ACHN (cell line): ENCODE results near the gene SLC23A1.

ENCODE experiments used
- DNase-seq: peaks from one replicate; pipeline ENCODE4 v3.0.0-alpha.2; 2015
- in situ Hi-C: cut with HindIII; loops from 2 replicates; pipeline ENCODE4 v1.10.0; 2017; ENCODE audit warnings: low sequenced_read_pairs, low pct_ligation_motif_present, low pct_unique_long_range_greater_than_20kb

SLC23A1 gene

GRCh38 chr5:139343476-139343875, 39.6 kb downstream of the SLC23A1 start:
- in situ Hi-C loops: no loop called here

GRCh38 chr5:139342423-139342723, 40.7 kb downstream of the SLC23A1 start:
- DNase-seq: no peak
- in situ Hi-C loops: no loop called here

More at GRCh38 chr5:139343476-139343875, 39.6 kb downstream of the SLC23A1 start:
- no peak for DNase-seq

- in situ Hi-C loops: no loop called here
- DNase-seq: peak; percentile 95
These were observed 41.2 kb downstream of the SLC23A1 start, which contains the start of gene PAIP2 for GRCh38 chr5:139341689-139342422. Gene PAIP2 (plus strand): TSS chr5:139341854. CDS start chr5:139363785, 21,931 bp downstream.

- in situ Hi-C loops: no loop called here
- no peak for DNase-seq
These were observed 41.9 kb downstream of the SLC23A1 start for GRCh38 chr5:139341187-139341688.

GRCh38 chr5:139340051-139340450, 43.0 kb downstream of the SLC23A1 start:
- in situ Hi-C loops: no loop called here
- no peak for DNase-seq

GRCh38 chr5:139335811-139336210, 47.3 kb downstream of the SLC23A1 start:
- no peak for DNase-seq
- in situ Hi-C loops: no loop called here
